Hepatocyte (in vitro differentiated cells): ENCODE measurements around the gene C1QTNF8. TPM values are rescaled to one million over a fixed set of nuclear protein-coding genes. Genes with fewer than 3 reads are reported as not detected.

Experiments
- DNase-seq: peaks from one replicate; pipeline ENCODE4 v3.0.0-alpha.2; 2016; ENCODE audit warnings: low spot score
- H2AFZ ChIP-seq: fragments of 200-600 bp; sonication (generic); 2 replicates; pipeline ENCODE4 v1.6.0; 2016; ENCODE audit warnings: antibody characterized with exemption, mild to moderate bottlenecking
- H3K27ac ChIP-seq: fragments of 200-600 bp; sonication (generic); 2 replicates; pipeline ENCODE4 v1.5.1; 2016; ENCODE audit warnings: mild to moderate bottlenecking
- H3K27me3 ChIP-seq: fragments of 200-600 bp; sonication (generic); 2 replicates; pipeline ENCODE4 v1.6.1; 2016
- H3K36me3 ChIP-seq: fragments of 200-600 bp; sonication (generic); replicated peaks from 2 replicates; pipeline ENCODE4 v1.5.1; 2016; ENCODE audit warnings: low read depth; ENCODE audit not compliant: insufficient read depth
- H3K4me1 ChIP-seq: fragments of 200-600 bp; sonication (generic); 2 replicates; pipeline ENCODE4 v1.5.1; 2016; ENCODE audit warnings: mild to moderate bottlenecking, moderate library complexity; ENCODE audit not compliant: insufficient read depth
- H3K4me2 ChIP-seq: fragments of 200-600 bp; sonication (generic); 2 replicates; pipeline ENCODE4 v1.6.0; 2016
- H3K4me3 ChIP-seq: fragments of 200-600 bp; sonication (generic); 2 replicates; pipeline ENCODE4 v1.5.1; 2016; ENCODE audit warnings: mild to moderate bottlenecking
- H3K79me2 ChIP-seq: fragments of 200-600 bp; sonication (generic); 2 replicates; pipeline ENCODE4 v1.6.0; 2017; ENCODE audit warnings: mild to moderate bottlenecking
- H3K9me2 ChIP-seq: fragments of 200-600 bp; sonication (generic); replicated peaks from 2 replicates; pipeline ENCODE4 v1.6.0; 2017; ENCODE audit warnings: mild to moderate bottlenecking; ENCODE audit not compliant: insufficient read depth
- H3K9me3 ChIP-seq: fragments of 200-600 bp; sonication (generic); 2 replicates; pipeline ENCODE4 v1.5.1; 2016; ENCODE audit warnings: low read depth, mild to moderate bottlenecking
- H4K20me1 ChIP-seq: fragments of 200-600 bp; sonication (generic); 2 replicates; pipeline ENCODE4 v1.6.0; 2016; ENCODE audit warnings: mild to moderate bottlenecking; ENCODE audit not compliant: insufficient read depth, poor library complexity, severe bottlenecking
- CTCF ChIP-seq: fragments of 200-600 bp; sonication (generic); IDR thresholded peaks from 2 replicates; pipeline ENCODE4 v1.5.1; 2016; ENCODE audit warnings: antibody characterized with exemption, mild to moderate bottlenecking; ENCODE audit not compliant: poor library complexity
- EZH2 ChIP-seq: fragments of 200-600 bp; sonication (generic); IDR thresholded peaks from 2 replicates; pipeline ENCODE4 v1.6.1; 2016; ENCODE audit warnings: antibody characterized with exemption, mild to moderate bottlenecking, borderline replicate concordance
- EZH2phosphoT487 ChIP-seq: fragments of 200-600 bp; sonication (generic); IDR thresholded peaks from one replicate; pipeline ENCODE4 v1.6.1; 2018; ENCODE audit warnings: antibody characterized with exemption, mild to moderate bottlenecking, low read depth, moderate library complexity; ENCODE audit not compliant: unreplicated experiment, severe bottlenecking
- WGBS: methylation state at CpG from one replicate; pipeline ENCODE4 v1.1.6; 2016; ENCODE audit warnings: low lambda C conversion rate; ENCODE audit errors: missing lambda C conversion rate; 5-methylcytosine and 5-hydroxymethylcytosine counted together
- polyA plus RNA-seq: library from polyadenylated mRNA; unstranded; fragments of >200 nt; fragmentation: Nextera tagmentation; extraction: Ambion mirVana; gene quantifications from 2 replicates; pipeline ENCODE4 v1.2.1, GENCODE V29; 2016
- total RNA-seq: library from RNA; depleted of rRNA; stranded (reverse); fragments of >200 nt; gene quantifications from 2 replicates; pipeline ENCODE4 v1.2.3, GENCODE V29; 2014

Gene C1QTNF8
- total and polyA plus RNA-seq, 2 experiments from 2014 or later: not detected

- H3K4me1 ChIP-seq: no peaks in the 10 kb centered on the region
Observed at GRCh38 chr16:1126586-1126985, 30.5 kb upstream of the C1QTNF8 start.

GRCh38 chr16:1126044-1126443, 30.0 kb upstream of the C1QTNF8 start:
- Histone ChIP-seq H4K20me1 (no peaks in the 10 kb centered on the region), H3K27me3 (no peaks in the 10 kb centered on the region), H3K9me3 (no peaks in the 10 kb centered on the region), H2AFZ (no peak overlapping the region), H3K4me1 (no peaks in the 10 kb centered on the region), H3K4me2 (no peak overlapping the region), H3K27ac (no peak overlapping the region), H3K9me2 (no peaks in the 10 kb centered on the region), H3K4me3 (no peak overlapping the region), H3K36me3 (no peaks in the 10 kb centered on the region), H3K79me2 (no peaks in the 10 kb centered on the region)
- TF ChIP-seq EZH2phosphoT487 (no peak), CTCF (no peak), EZH2 (no peak)
- no peak for DNase-seq
- WGBS: 85% methylated on average over 17 of the region's 17 CpGs

More at GRCh38 chr16:1126586-1126985, 30.5 kb upstream of the C1QTNF8 start:
- H4K20me1 ChIP-seq: no peaks in the 10 kb centered on the region
- no peaks in the 10 kb centered on the region for H3K36me3 ChIP-seq
- TF ChIP-seq CTCF: no peak
- no peak for TF ChIP-seq EZH2
- TF ChIP-seq EZH2phosphoT487: no peak
- no peak overlapping the region for H3K4me2 ChIP-seq
- H3K27ac ChIP-seq: no peak overlapping the region
- WGBS: 65% methylated on average over 6 of the region's 10 CpGs
- H2AFZ ChIP-seq: no peak overlapping the region
- DNase-seq: no peak
- no peaks in the 10 kb centered on the region for H3K9me2 ChIP-seq
- H3K9me3 ChIP-seq: no peaks in the 10 kb centered on the region
- no peak overlapping the region for H3K4me3 ChIP-seq
- H3K79me2 ChIP-seq: no peaks in the 10 kb centered on the region
- H3K27me3 ChIP-seq: no peaks in the 10 kb centered on the region

- H3K27me3 ChIP-seq: no peaks in the 10 kb centered on the region
- no peak overlapping the region for H3K4me2 ChIP-seq
- WGBS: 74% methylated on average over 18 of the region's 18 CpGs
- H3K4me3 ChIP-seq: no peak overlapping the region
- no peaks in the 10 kb centered on the region for H4K20me1 ChIP-seq
- H3K4me1 ChIP-seq: no peaks in the 10 kb centered on the region
- no peaks in the 10 kb centered on the region for H3K36me3 ChIP-seq
- peak; percentile 56 for DNase-seq
- no peak overlapping the region for H2AFZ ChIP-seq
- TF ChIP-seq EZH2phosphoT487: no peak
- TF ChIP-seq CTCF: no peak
- TF ChIP-seq EZH2: no peak
- H3K79me2 ChIP-seq: no peaks in the 10 kb centered on the region
- no peaks in the 10 kb centered on the region for H3K9me3 ChIP-seq
- H3K27ac ChIP-seq: no peak overlapping the region
- no peaks in the 10 kb centered on the region for H3K9me2 ChIP-seq
Observed at GRCh38 chr16:1125471-1125870, 29.4 kb upstream of the C1QTNF8 start.

GRCh38 chr16:1124795-1125194, 28.8 kb upstream of the C1QTNF8 start:
- 91% methylated on average over 11 of the region's 11 CpGs for WGBS
- DNase-seq: no peak
- Histone ChIP-seq H3K4me2 (no peak overlapping the region), H3K27ac (no peak overlapping the region), H3K4me1 (no peaks in the 10 kb centered on the region), H3K4me3 (no peak overlapping the region), H2AFZ (no peak overlapping the region), H3K36me3 (no peaks in the 10 kb centered on the region), H3K79me2 (no peaks in the 10 kb centered on the region), H3K9me2 (no peaks in the 10 kb centered on the region), H4K20me1 (no peaks in the 10 kb centered on the region), H3K9me3 (no peaks in the 10 kb centered on the region), H3K27me3 (no peaks in the 10 kb centered on the region)
- TF ChIP-seq CTCF (no peak), EZH2phosphoT487 (no peak), EZH2 (no peak)
